Upper lobe of left lung (tissue), 6 donors: ENCODE measurements around the gene PMF1. TPM values are rescaled to one million over a fixed set of nuclear protein-coding genes. Genes with fewer than 3 reads are reported as not detected.

ENCODE experiments used
- ATAC-seq, 2 donors: fragments of 200-7000 bp; cut with Tn5 transposase; one replicate each; pipeline ENCODE4 v1.9.1; 2022; ENCODE audit warnings: mild to moderate bottlenecking in 2 of 2, moderate library complexity in 2 of 2; ENCODE audit not compliant: low FRiP score in 2 of 2
- DNase-seq, 2 donors: peaks; one replicate each; pipeline ENCODE4 v3.0.0-alpha.2; 2019 to 2020
- H3K27ac ChIP-seq, 4 donors: fragments of 200-600 bp; sonication (generic); one replicate each; pipeline ENCODE4 v1.5.1; 2016 to 2019
- H3K27me3 ChIP-seq, 4 donors: fragments of 200-600 bp; sonication (generic); one replicate each; pipeline ENCODE4 v1.5.1; 2017 to 2019
- H3K36me3 ChIP-seq, 4 donors: fragments of 200-600 bp; sonication (generic); one replicate each; pipeline ENCODE4 v1.5.1; 2016 to 2019
- H3K4me1 ChIP-seq, 4 donors: fragments of 200-600 bp; sonication (generic); one replicate each; pipeline ENCODE4 v1.5.1; 2018 to 2019
- H3K4me3 ChIP-seq, 4 donors: fragments of 200-600 bp; sonication (generic); one replicate each; pipeline ENCODE4 v1.5.1; 2017 to 2019; ENCODE audit warnings: mild to moderate bottlenecking in 2 of 4, moderate library complexity in 1 of 4
- H3K9me3 ChIP-seq, 4 donors: fragments of 200-600 bp; sonication (generic); one replicate each; pipeline ENCODE4 v1.5.1; 2018 to 2019
- EP300 ChIP-seq, 4 donors: sonication (generic); formaldehyde crosslinking; IDR thresholded peaks; one replicate each; pipeline ENCODE4 v1.5.1; 2017; ENCODE audit warnings: antibody characterized with exemption in 4 of 4, control low read depth in 2 of 4
- POLR2A ChIP-seq, 4 donors: fragments of 450-650 bp; IDR thresholded peaks; one replicate each; pipeline ENCODE4 v1.5.1; 2016 to 2017; ENCODE audit warnings: antibody characterized with exemption in 4 of 4, mild to moderate bottlenecking in 2 of 4
- POLR2AphosphoS5 ChIP-seq, 2 donors: sonication (generic); formaldehyde crosslinking; IDR thresholded peaks; one replicate each; pipeline ENCODE4 v1.5.1; 2017; ENCODE audit warnings: antibody characterized with exemption in 2 of 2
- WGBS, 2 donors: methylation state at CpG; one replicate each; pipeline ENCODE4 v1.1.5; 2017 to 2018; 5-methylcytosine and 5-hydroxymethylcytosine counted together
- total RNA-seq, 6 donors: library from RNA; depleted of rRNA in 4 of 6; stranded (reverse); fragments of >200 nt in 4 of 6; gene quantifications; one replicate each; pipeline versions ENCODE4 v1.1.0 to v1.2.1, GENCODE V29; 2016 to 2021
- TF ChIP-seq, protein P1 (sequence below), 6 experiments: fragments of 450-650 bp in 4 of 6; fragments of 200-600 bp in 2 of 6; sonication (generic) in 2 of 6; IDR thresholded peaks; one replicate each; pipeline ENCODE4 v1.5.1; 2016 to 2019; ENCODE audit warnings: antibody characterized with exemption in 6 of 6
- donor health status: DM: no; HTN: no; CAD: no; lungs with moderate emphysema.
- donor health status: DM: no; HTN: yes; CAD: no; lungs with severe emphysema.

The PMF1 gene
- total RNA-seq, 6 donors from 2014 or later = 46.1 to 88.2 (median 66.6) TPM

DNA sequence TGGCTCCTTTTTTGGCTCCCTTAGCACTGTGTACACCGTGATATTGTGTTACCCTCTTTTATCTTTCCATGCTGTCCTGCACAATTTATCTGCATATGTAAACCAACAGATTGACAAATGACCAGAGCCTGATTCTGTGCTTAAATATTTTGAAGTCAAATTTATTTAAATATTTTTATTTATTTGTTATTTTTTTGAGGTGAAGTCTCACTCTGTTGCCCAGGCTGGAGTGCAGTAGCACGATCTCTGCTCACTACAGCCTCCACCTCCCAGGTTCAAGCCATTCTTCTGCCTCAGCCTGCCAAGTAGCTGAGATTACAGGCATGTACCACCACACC is 12.8 kb downstream of the PMF1 start:
- Histone ChIP-seq H3K4me1 (peaks cover 0 to 18% (median 4%) of the 10 kb centered on the region in 4 donors), H3K36me3 (peaks cover 22 to 66% (median 44%) of the 10 kb centered on the region in 4 donors), H3K9me3 (no peaks in the 10 kb centered on the region), H3K4me3 (no peak overlapping the region), H3K27ac (no peak overlapping the region), H3K27me3 (no peaks in the 10 kb centered on the region)
- DNase-seq = no peak
- TF ChIP-seq EP300 (IDR thresholded peaks at IDR 0.05) = no peak
- TF ChIP-seq POLR2A (IDR thresholded peaks at IDR 0.05) = no peak
- no peak for TF ChIP-seq POLR2AphosphoS5 (IDR thresholded peaks at IDR 0.05)
- TF ChIP-seq, protein P1, sequence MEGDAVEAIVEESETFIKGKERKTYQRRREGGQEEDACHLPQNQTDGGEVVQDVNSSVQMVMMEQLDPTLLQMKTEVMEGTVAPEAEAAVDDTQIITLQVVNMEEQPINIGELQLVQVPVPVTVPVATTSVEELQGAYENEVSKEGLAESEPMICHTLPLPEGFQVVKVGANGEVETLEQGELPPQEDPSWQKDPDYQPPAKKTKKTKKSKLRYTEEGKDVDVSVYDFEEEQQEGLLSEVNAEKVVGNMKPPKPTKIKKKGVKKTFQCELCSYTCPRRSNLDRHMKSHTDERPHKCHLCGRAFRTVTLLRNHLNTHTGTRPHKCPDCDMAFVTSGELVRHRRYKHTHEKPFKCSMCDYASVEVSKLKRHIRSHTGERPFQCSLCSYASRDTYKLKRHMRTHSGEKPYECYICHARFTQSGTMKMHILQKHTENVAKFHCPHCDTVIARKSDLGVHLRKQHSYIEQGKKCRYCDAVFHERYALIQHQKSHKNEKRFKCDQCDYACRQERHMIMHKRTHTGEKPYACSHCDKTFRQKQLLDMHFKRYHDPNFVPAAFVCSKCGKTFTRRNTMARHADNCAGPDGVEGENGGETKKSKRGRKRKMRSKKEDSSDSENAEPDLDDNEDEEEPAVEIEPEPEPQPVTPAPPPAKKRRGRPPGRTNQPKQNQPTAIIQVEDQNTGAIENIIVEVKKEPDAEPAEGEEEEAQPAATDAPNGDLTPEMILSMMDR (IDR thresholded peaks at IDR 0.05) = no peak
- 13 to 15% methylated on average over 2 of the region's 2 CpGs for WGBS, 2 donors
- no peak for ATAC-seq

DNA sequence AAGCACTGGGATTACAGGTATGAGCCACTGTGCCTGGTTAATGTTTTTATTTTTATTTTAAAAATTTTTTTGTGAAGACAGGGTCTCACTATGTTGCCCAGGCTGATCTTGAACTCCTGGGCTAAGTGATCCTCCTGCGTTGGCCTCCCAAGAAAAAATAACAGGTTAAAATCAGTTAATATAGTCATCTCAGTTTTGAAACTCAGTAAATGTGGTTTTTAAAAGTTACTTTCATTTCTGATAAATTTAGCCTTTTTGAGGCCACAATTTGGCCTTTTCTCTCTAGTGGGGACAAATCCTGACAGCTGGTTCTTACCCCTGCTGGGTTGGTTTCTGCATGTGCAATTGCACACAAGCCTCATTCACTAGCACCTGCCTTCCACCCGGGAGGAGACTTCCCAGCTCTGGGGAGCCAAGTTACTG is 13.3 kb downstream of the PMF1 start:
- DNase-seq = no peak
- Histone ChIP-seq H3K9me3 (no peaks in the 10 kb centered on the region), H3K27me3 (no peaks in the 10 kb centered on the region), H3K36me3 (peaks cover 19 to 61% (median 42%) of the 10 kb centered on the region in 4 donors), H3K27ac (no peak overlapping the region), H3K4me1 (peaks cover 0 to 16% (median 3%) of the 10 kb centered on the region in 4 donors), H3K4me3 (no peak overlapping the region)
- TF ChIP-seq POLR2AphosphoS5 (IDR thresholded peaks at IDR 0.05) (no peak), EP300 (IDR thresholded peaks at IDR 0.05) (no peak), POLR2A (IDR thresholded peaks at IDR 0.05) (no peak)
- TF ChIP-seq, protein P1 (IDR thresholded peaks at IDR 0.05) = no peak
- WGBS, 2 donors = 66 to 77% methylated on average over 2 of the region's 2 CpGs
- ATAC-seq = no peak

DNA sequence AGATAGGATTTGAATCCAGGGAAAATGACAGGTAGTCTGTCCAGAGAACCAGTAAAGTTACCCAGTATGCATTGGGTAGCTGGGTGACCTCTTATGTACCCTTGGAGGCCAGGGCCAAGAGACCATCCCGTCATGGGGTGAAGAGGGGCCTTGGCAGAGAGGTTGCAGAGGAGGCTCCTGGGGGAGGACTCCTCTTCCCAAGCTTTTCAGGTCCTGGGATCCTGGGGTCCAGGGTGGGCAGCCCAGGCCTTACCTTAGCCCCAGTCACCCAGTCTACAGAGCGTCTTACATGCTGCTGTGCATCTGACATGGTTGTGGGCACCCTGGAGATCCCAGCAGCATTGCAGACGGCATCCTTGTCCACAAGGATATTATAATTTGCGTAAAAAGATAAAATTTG is 14.0 kb downstream of the PMF1 start:
- H3K4me3 ChIP-seq = no peak overlapping the region
- TF ChIP-seq, protein P1 (IDR thresholded peaks at IDR 0.05) = no peak
- TF ChIP-seq POLR2A (IDR thresholded peaks at IDR 0.05) (no peak), POLR2AphosphoS5 (IDR thresholded peaks at IDR 0.05) (no peak), EP300 (IDR thresholded peaks at IDR 0.05) (no peak)
- H3K9me3 ChIP-seq = no peaks in the 10 kb centered on the region
- H3K27me3 ChIP-seq = no peaks in the 10 kb centered on the region
- no peak for ATAC-seq
- H3K4me1 ChIP-seq = peaks cover 0 to 11% (median 3%) of the 10 kb centered on the region in 4 donors
- H3K36me3 ChIP-seq = peaks cover 18 to 54% (median 37%) of the 10 kb centered on the region in 4 donors
- WGBS, 2 donors = 89 to 95% methylated on average over 4 of the region's 4 CpGs
- no peak for DNase-seq
- H3K27ac ChIP-seq = no peak overlapping the region

DNA sequence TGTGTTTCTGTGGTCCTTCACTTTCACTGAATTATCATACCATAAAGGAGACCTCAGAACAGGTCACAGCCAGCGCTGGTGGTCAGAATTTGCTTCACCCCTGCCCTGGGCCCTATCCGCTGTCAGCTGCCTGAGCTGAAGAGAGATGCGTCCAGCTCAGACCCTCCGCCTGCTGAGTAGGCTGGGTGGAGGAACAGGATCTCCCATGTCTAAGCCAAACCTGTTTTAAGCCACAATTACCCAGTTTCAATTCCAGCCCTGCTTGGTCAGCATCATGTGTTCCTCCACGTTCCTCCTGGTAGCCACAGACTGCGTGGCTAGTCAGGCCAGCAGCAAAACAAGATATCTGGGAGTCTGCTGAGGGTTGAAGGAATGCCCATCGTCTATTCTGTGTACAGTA is 15.7 kb downstream of the PMF1 start:
- no peak for TF ChIP-seq EP300 (IDR thresholded peaks at IDR 0.05)
- TF ChIP-seq, protein P1 (IDR thresholded peaks at IDR 0.05) = no peak
- TF ChIP-seq POLR2AphosphoS5 (IDR thresholded peaks at IDR 0.05) = no peak
- TF ChIP-seq POLR2A (IDR thresholded peaks at IDR 0.05) = no peak
- no peaks in the 10 kb centered on the region for H3K27me3 ChIP-seq
- no peak overlapping the region for H3K4me3 ChIP-seq
- peaks cover 7 to 38% (median 24%) of the 10 kb centered on the region in 4 donors for H3K36me3 ChIP-seq
- no peaks in the 10 kb centered on the region for H3K9me3 ChIP-seq
- ATAC-seq (no peak), DNase-seq (no peak)
- 62 to 72% methylated on average over 7 of the region's 7 CpGs for WGBS, 2 donors
- H3K27ac ChIP-seq = peak overlapping the region in 1 of 4 donors; percentile 21
- H3K4me1 ChIP-seq = peaks cover 0 to 11% (median 3%) of the 10 kb centered on the region in 4 donors

DNA sequence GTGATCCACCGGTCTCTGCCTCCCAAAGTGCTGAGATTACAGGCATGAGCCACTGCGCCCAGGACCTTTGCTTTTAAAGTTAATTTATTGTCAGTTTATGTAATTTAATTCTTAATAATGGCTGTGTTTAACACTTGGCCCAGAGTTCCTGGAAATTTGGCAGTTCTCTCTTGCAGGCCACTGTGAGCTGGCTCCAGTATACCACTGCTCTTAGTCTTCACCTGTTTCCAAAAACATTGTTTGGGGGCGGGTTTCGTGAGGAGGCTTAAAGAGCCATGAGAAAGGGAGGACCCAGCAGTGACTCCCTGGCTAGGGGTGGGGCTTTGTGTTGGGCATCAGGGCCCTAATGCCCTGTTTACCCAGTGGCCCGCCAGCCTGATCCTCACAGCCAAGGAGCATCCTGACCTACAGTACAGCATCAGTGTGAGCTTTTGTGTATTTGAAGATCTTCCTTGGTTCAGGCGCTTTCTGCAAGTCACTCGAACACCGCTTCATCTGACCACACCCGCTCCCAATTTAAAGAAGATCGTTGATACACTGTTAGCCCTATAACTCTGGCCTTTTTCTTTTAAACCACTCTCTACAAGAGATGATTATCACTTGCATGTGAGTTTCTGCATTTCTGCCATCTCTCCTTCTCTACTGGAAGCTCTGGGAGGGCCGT is 17.1 kb downstream of the PMF1 start:
- Histone ChIP-seq H3K27ac (no peak overlapping the region), H3K36me3 (peaks cover 16 to 48% (median 31%) of the 10 kb centered on the region in 4 donors), H3K4me1 (peaks cover 0 to 7% (median 2%) of the 10 kb centered on the region in 4 donors), H3K4me3 (no peak overlapping the region), H3K27me3 (no peaks in the 10 kb centered on the region), H3K9me3 (no peaks in the 10 kb centered on the region)
- no peak for DNase-seq
- WGBS, 2 donors = 93 to 99% methylated on average over 11 of the region's 11 CpGs
- TF ChIP-seq POLR2A (IDR thresholded peaks at IDR 0.05) (no peak), EP300 (IDR thresholded peaks at IDR 0.05) (no peak), POLR2AphosphoS5 (IDR thresholded peaks at IDR 0.05) (no peak)
- TF ChIP-seq, protein P1 (IDR thresholded peaks at IDR 0.05) = no peak
- no peak for ATAC-seq
